HG03378 (cell line): ENCODE results near the gene CEP170B.
"Not testable (repeated sequence)": the region's sequence is repeated elsewhere in the genome, so short reads cannot be mapped to it uniquely, and the experiment has no call there.

Experiments
- ATAC-seq: cut with Tn5 transposase; IDR thresholded peaks from one replicate; pipeline ENCODE4 v1.9.1; 2021; ENCODE audit warnings: mild to moderate bottlenecking, moderate library complexity; ENCODE audit not compliant: unreplicated experiment

Gene CEP170B

GRCh38 chr14:104888489-104889374, 23.7 kb downstream of the CEP170B start:
- no peak for ATAC-seq

GRCh38 chr14:104889375-104889757, 24.3 kb downstream of the CEP170B start:
- ATAC-seq, result no peak

GRCh38 chr14:104890292-104890691, 25.2 kb downstream of the CEP170B start:
- ATAC-seq, result not testable (repeated sequence)

GRCh38 chr14:104891121-104891551, 26.1 kb downstream of the CEP170B start:
- ATAC-seq, result no peak

GRCh38 chr14:104891664-104892530, 26.8 kb downstream of the CEP170B start:
- no peak for ATAC-seq

- ATAC-seq, result no peak
These were observed 27.7 kb downstream of the CEP170B start for GRCh38 chr14:104892531-104893434.

GRCh38 chr14:104893435-104894207, 28.6 kb downstream of the CEP170B start:
- ATAC-seq, result no peak

- ATAC-seq, result no peak
These were observed 29.5 kb downstream of the CEP170B start for GRCh38 chr14:104894331-104895206.

- no peak for ATAC-seq
These were observed 30.2 kb downstream of the CEP170B start for GRCh38 chr14:104895207-104895785.

- no peak for ATAC-seq
These were observed 31.0 kb downstream of the CEP170B start for GRCh38 chr14:104895786-104896661.

GRCh38 chr14:104897330-104898194, 32.5 kb downstream of the CEP170B start:
- no peak for ATAC-seq

- ATAC-seq, result no peak
These were observed 33.1 kb downstream of the CEP170B start for GRCh38 chr14:104898195-104898558.

- ATAC-seq, result no peak
These were observed 33.9 kb downstream of the CEP170B start for GRCh38 chr14:104898870-104899510.

- ATAC-seq, result no peak
These were observed 34.7 kb downstream of the CEP170B start for GRCh38 chr14:104899781-104900180.

GRCh38 chr14:104900639-104901512, 35.8 kb downstream of the CEP170B start:
- ATAC-seq, result no peak
